CD4-positive, alpha-beta T cell treated with Interleukin-17A for 4 hours (primary cell): ENCODE results near the gene MAP3K9.
"Not testable (repeated sequence)": the region's sequence is repeated elsewhere in the genome, so short reads cannot be mapped to it uniquely, and the experiment has no call there.

Source experiments
- DNase-seq: peaks from one replicate; pipeline ENCODE4 v3.0.0-alpha.2; 2020; ENCODE audit warnings: mixed read lengths

The MAP3K9 gene

GRCh38 chr14:70721542-70721941, 87.8 kb downstream of the MAP3K9 start:
- DNase-seq = no peak

- no peak for DNase-seq
These were observed 90.8 kb downstream of the MAP3K9 start for GRCh38 chr14:70718383-70719118.

- DNase-seq = no peak
These were observed 92.4 kb downstream of the MAP3K9 start for GRCh38 chr14:70716958-70717357.

GRCh38 chr14:70716483-70716882, 92.8 kb downstream of the MAP3K9 start:
- DNase-seq = no peak

- DNase-seq = peak; percentile 74
These were observed 95.2 kb downstream of the MAP3K9 start for GRCh38 chr14:70714055-70714550.

- no peak for DNase-seq
These were observed 95.8 kb downstream of the MAP3K9 start for GRCh38 chr14:70713511-70713916.

- no peak for DNase-seq
These were observed 96.2 kb downstream of the MAP3K9 start for GRCh38 chr14:70713096-70713495.

GRCh38 chr14:70711451-70711850, 97.9 kb downstream of the MAP3K9 start:
- no peak for DNase-seq

- DNase-seq = no peak
These were observed 99.5 kb downstream of the MAP3K9 start for GRCh38 chr14:70709726-70710382.

- no peak for DNase-seq
These were observed 100.4 kb downstream of the MAP3K9 start for GRCh38 chr14:70708717-70709570.

- peak; percentile 7 for DNase-seq
These were observed 101.9 kb downstream of the MAP3K9 start for GRCh38 chr14:70707138-70708038.

GRCh38 chr14:70706177-70706576, 103.1 kb downstream of the MAP3K9 start:
- no peak for DNase-seq

- no peak for DNase-seq
These were observed 104.4 kb downstream of the MAP3K9 start for GRCh38 chr14:70704960-70705359.

GRCh38 chr14:70703621-70704168, 105.6 kb downstream of the MAP3K9 start:
- DNase-seq = not testable (repeated sequence)

- no peak for DNase-seq
These were observed 107.2 kb downstream of the MAP3K9 start for GRCh38 chr14:70702161-70702560.

GRCh38 chr14:70701610-70702009, 107.7 kb downstream of the MAP3K9 start:
- no peak for DNase-seq

- DNase-seq = no peak
These were observed 108.2 kb downstream of the MAP3K9 start for GRCh38 chr14:70700955-70701585.

GRCh38 chr14:70699646-70700045, 109.7 kb downstream of the MAP3K9 start:
- no peak for DNase-seq

- no peak for DNase-seq
These were observed 111.0 kb downstream of the MAP3K9 start for GRCh38 chr14:70698288-70698687.

- no peak for DNase-seq
These were observed 111.6 kb downstream of the MAP3K9 start for GRCh38 chr14:70697701-70698100.

- no peak for DNase-seq
These were observed 113.3 kb downstream of the MAP3K9 start for GRCh38 chr14:70696026-70696425.
